Measurements from ENCODE around the gene TMC1.
"Not testable (repeated sequence)": the region's sequence is repeated elsewhere in the genome, so short reads cannot be mapped to it uniquely, and the experiment has no call there.

Gene TMC1

GRCh38 chr9:72775570-72775969 is 254.2 kb downstream of the TMC1 start:
- DNase-seq, result no peak

- no peak for DNase-seq
Observed at GRCh38 chr9:72779614-72780013, 258.2 kb downstream of the TMC1 start.

- DNase-seq, result no peak
Observed at GRCh38 chr9:72786948-72787347, 265.5 kb downstream of the TMC1 start.

- no peak for DNase-seq
Observed at GRCh38 chr9:72788966-72789735, 267.7 kb downstream of the TMC1 start.

- DNase-seq, result no peak
Observed at GRCh38 chr9:72789885-72790284, 268.5 kb downstream of the TMC1 start.

GRCh38 chr9:72790989-72791388 is 269.6 kb downstream of the TMC1 start:
- DNase-seq, result no peak

- no peak for DNase-seq
Observed at GRCh38 chr9:72791436-72791835, 270.0 kb downstream of the TMC1 start.

GRCh38 chr9:72794946-72795345 is 273.5 kb downstream of the TMC1 start:
- DNase-seq, result no peak

GRCh38 chr9:72800328-72800994 is 279.1 kb downstream of the TMC1 start:
- no peak for DNase-seq

- no peak for DNase-seq
Observed at GRCh38 chr9:72805238-72805637, 283.8 kb downstream of the TMC1 start.

GRCh38 chr9:72806313-72806809 is 285.0 kb downstream of the TMC1 start:
- DNase-seq, result not testable (repeated sequence)

GRCh38 chr9:72807765-72808445 is 286.5 kb downstream of the TMC1 start:
- DNase-seq, result no peak

- DNase-seq, result no peak
Observed at GRCh38 chr9:72808446-72808768, 287.0 kb downstream of the TMC1 start.

- DNase-seq, result no peak
Observed at GRCh38 chr9:72809586-72809985, 288.2 kb downstream of the TMC1 start.

GRCh38 chr9:72812559-72813111 is 291.2 kb downstream of the TMC1 start:
- no peak for DNase-seq

- DNase-seq, result no peak
Observed at GRCh38 chr9:72813544-72813943, 292.1 kb downstream of the TMC1 start.

GRCh38 chr9:72814083-72814597 is 292.7 kb downstream of the TMC1 start:
- DNase-seq, result no peak

GRCh38 chr9:72816666-72817065 is 295.3 kb downstream of the TMC1 start:
- DNase-seq, result no peak

GRCh38 chr9:72817413-72817812 is 296.0 kb downstream of the TMC1 start:
- no peak for DNase-seq

GRCh38 chr9:72818385-72818784 is 297.0 kb downstream of the TMC1 start:
- no peak for DNase-seq

GRCh38 chr9:72823971-72824370 is 302.6 kb downstream of the TMC1 start:
- DNase-seq, result no peak

- DNase-seq, result no peak
Observed at GRCh38 chr9:72826996-72827949, 305.9 kb downstream of the TMC1 start.

Data from activated CD4-positive, alpha-beta T cell treated with anti-CD3 and anti-CD28 coated beads, Interleukin-2, amount 50 U/mL, for 4 hours (primary cell).